ENCODE measurements around the gene RNF41. TPM values are rescaled to one million over a fixed set of nuclear protein-coding genes. Genes with fewer than 3 reads are reported as not detected.
A peak's percentile ranks its signal among the peaks of the same experiment; 100 is the strongest.

Gene RNF41
- total and polyA plus RNA-seq, 2 of the 13 experiments (the other 11 are each of a cell fraction or from before 2014, with no cell fraction given): 27.1 to 39.4 TPM

DNA sequence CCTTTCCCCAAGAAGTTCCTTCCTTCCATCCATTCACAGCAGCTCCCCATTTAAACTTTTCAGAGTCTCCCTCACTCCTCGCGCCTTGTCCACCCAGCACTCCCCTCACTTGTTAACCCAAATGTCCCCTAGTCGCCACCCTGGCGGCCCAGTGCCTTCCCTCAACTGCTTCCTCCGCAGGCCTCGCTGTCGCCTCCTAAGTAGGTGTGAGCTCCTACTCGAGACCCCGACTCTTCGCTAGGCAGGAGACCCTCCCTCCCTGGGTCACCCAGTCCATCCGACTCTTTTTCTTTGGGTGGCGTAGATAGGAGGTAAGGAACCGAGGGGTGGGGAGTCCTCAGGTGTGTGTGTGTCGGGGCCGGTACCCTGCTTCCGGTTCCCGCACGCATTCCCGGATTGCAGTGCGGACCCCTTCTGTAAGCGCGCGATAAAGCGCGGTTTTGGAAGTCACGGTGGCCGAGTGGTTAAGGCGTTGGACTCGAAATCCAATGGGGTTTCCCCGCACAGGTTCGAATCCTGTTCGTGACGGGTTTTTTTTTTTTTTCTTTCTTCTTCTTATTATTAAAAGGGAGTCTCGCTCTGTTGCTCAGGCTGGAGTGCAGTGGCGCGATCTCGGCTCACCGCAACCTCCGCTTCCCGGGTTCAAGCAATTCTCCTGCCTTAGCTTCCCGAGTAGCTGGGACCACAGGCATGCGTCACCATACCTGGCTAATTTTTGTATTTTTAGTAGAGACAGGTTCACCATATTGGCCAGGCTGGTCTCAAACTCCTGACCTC is 31.6 kb downstream of the RNF41 start (continued):
- TF ChIP-seq, protein P1, sequence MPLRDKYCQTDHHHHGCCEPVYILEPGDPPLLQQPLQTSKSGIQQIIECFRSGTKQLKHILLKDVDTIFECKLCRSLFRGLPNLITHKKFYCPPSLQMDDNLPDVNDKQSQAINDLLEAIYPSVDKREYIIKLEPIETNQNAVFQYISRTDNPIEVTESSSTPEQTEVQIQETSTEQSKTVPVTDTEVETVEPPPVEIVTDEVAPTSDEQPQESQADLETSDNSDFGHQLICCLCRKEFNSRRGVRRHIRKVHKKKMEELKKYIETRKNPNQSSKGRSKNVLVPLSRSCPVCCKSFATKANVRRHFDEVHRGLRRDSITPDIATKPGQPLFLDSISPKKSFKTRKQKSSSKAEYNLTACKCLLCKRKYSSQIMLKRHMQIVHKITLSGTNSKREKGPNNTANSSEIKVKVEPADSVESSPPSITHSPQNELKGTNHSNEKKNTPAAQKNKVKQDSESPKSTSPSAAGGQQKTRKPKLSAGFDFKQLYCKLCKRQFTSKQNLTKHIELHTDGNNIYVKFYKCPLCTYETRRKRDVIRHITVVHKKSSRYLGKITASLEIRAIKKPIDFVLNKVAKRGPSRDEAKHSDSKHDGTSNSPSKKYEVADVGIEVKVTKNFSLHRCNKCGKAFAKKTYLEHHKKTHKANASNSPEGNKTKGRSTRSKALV (CRISPR knock-in tag; IDR thresholded peaks at IDR 0.05): 0 out of 2 replicates have a peak, but pooled peaks have one; percentile 51
- TF ChIP-seq SALL1 (CRISPR knock-in tag; IDR thresholded peaks at IDR 0.05) (peak; percentile 48), EEA1 (CRISPR knock-in tag; IDR thresholded peaks at IDR 0.05; ENCODE audit: borderline replicate concordance) (0 out of 2 replicates have a peak, but pooled peaks have one; percentile 12), SMAD1 (CRISPR knock-in tag; IDR thresholded peaks at IDR 0.05; ENCODE audit: borderline replicate concordance, low read depth) (0 out of 2 replicates have a peak, but pooled peaks have one; percentile 68), MIXL1 (CRISPR knock-in tag; IDR thresholded peaks at IDR 0.05) (no peak), TGIF2 (CRISPR knock-in tag; IDR thresholded peaks at IDR 0.05) (no peak), PHF21A (CRISPR knock-in tag; IDR thresholded peaks at IDR 0.05) (peak; percentile 80), ZNF792 (CRISPR knock-in tag; IDR thresholded peaks at IDR 0.05) (no peak), KDM1A (CRISPR knock-in tag; IDR thresholded peaks at IDR 0.05) (peak; percentile 42; the same call in 1 of the 2 replicates), ZNF224 (CRISPR knock-in tag; IDR thresholded peaks at IDR 0.05) (0 out of 2 replicates have a peak, but pooled peaks have one; percentile 17), RAD51 (IDR thresholded peaks at IDR 0.05; ENCODE audit: borderline replicate concordance) (no peak), RELA (CRISPR knock-in tag; IDR thresholded peaks at IDR 0.05) (peak; percentile 71; the same call in 1 of the 2 replicates), ZNF12 (CRISPR knock-in tag; IDR thresholded peaks at IDR 0.05) (no peak), ZNF34 (CRISPR knock-in tag; IDR thresholded peaks at IDR 0.05; ENCODE audit: borderline replicate concordance) (no peak), ZNF749 (CRISPR knock-in tag; IDR thresholded peaks at IDR 0.05; ENCODE audit: borderline replicate concordance) (peak; percentile 51; the same call in 1 of the 2 replicates)
- TF ChIP-seq, protein P2, sequence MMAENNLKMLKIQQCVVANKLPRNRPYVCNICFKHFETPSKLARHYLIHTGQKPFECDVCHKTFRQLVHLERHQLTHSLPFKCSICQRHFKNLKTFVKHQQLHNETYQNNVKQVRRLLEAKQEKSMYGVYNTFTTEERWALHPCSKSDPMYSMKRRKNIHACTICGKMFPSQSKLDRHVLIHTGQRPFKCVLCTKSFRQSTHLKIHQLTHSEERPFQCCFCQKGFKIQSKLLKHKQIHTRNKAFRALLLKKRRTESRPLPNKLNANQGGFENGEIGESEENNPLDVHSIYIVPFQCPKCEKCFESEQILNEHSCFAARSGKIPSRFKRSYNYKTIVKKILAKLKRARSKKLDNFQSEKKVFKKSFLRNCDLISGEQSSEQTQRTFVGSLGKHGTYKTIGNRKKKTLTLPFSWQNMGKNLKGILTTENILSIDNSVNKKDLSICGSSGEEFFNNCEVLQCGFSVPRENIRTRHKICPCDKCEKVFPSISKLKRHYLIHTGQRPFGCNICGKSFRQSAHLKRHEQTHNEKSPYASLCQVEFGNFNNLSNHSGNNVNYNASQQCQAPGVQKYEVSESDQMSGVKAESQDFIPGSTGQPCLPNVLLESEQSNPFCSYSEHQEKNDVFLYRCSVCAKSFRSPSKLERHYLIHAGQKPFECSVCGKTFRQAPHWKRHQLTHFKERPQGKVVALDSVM (CRISPR knock-in tag; IDR thresholded peaks at IDR 0.05): no peak; the same call in 1 of the 2 replicates
- TF ChIP-seq, protein P3, sequence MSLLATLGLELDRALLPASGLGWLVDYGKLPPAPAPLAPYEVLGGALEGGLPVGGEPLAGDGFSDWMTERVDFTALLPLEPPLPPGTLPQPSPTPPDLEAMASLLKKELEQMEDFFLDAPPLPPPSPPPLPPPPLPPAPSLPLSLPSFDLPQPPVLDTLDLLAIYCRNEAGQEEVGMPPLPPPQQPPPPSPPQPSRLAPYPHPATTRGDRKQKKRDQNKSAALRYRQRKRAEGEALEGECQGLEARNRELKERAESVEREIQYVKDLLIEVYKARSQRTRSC (CRISPR knock-in tag; IDR thresholded peaks at IDR 0.05; ENCODE audit: low read depth): 0 out of 2 replicates have a peak, but pooled peaks have one; percentile 42
- TF ChIP-seq, protein P4, sequence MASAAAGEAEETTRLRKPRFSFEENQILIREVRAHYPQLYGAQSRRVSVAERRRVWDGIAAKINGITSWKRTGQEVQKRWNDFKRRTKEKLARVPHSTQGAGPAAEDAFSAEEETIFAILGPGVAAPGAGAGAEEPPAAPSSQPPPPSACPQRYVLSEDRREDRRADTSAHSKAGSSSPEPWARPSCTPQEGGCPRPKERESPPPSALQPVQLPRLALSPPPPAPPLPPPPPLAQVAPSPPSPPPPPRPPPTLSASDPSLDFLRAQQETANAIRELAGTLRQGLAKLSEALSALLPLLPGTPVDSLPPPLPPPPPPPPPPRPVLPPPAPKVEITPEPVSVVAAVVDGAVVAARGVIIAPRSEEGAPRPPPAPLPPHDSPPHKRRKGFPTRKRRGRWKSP (CRISPR knock-in tag; IDR thresholded peaks at IDR 0.05): peak; percentile 13; the same call in 1 of the 2 replicates
- TF ChIP-seq, protein P5, sequence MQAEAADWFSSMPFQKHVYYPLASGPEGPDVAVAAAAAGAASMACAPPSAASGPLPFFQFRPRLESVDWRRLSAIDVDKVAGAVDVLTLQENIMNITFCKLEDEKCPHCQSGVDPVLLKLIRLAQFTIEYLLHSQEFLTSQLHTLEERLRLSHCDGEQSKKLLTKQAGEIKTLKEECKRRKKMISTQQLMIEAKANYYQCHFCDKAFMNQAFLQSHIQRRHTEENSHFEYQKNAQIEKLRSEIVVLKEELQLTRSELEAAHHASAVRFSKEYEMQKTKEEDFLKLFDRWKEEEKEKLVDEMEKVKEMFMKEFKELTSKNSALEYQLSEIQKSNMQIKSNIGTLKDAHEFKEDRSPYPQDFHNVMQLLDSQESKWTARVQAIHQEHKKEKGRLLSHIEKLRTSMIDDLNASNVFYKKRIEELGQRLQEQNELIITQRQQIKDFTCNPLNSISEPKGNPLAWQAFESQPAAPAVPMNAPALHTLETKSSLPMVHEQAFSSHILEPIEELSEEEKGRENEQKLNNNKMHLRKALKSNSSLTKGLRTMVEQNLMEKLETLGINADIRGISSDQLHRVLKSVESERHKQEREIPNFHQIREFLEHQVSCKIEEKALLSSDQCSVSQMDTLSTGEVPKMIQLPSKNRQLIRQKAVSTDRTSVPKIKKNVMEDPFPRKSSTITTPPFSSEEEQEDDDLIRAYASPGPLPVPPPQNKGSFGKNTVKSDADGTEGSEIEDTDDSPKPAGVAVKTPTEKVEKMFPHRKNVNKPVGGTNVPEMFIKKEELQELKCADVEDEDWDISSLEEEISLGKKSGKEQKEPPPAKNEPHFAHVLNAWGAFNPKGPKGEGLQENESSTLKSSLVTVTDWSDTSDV (CRISPR knock-in tag; IDR thresholded peaks at IDR 0.05): peak; percentile 69; the same call in 1 of the 2 replicates

All from HepG2 (cell line).